Measurements from ENCODE around the gene GDI2.

DNA sequence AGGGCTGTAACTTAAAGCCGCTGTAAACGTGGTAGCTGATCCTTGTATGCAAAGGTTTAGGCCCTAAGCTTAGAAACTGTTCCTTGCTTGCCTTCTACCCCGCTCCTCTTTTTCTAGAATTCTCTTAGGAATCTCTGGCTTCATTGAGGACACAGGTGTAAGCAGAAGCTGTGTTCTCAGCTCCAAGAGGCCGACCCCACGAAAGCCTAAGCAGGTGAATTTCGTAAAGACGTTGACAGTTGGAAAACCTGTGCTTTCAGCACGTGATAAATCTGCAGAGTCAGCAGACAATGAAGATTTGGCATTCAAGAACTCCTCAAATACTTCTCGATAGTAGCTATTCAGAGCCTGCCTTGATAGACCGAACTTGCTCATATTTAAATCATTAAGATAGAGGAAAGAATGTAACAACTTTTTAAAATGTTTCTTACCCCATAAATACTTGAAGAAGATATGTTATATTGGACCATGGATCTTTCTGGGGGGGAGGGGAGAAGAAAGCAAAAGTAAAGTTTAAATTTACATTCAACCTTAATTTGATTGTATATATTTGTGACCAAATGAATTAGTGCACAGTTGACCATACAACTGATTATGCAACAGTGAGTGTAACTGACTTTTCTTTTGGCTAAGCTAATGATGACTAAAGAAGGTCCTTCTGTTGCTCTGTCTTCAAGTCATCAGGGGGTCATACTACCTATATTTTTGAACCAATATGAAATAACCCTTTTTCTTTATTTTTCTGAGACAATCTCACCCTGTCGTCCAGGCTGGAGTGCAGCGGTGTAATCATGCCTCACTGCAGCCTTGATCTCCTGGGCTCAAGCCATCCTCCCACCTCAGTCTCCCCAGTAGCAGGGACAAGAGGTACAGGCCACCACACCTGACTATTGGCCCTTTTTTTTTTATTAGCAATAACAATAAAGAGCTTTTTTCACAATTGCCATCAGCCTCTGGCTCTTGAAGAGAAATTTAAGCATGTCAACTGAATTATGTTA lies 1.2 kb upstream of the GDI2 start:
- TF ChIP-seq CTCF (IDR thresholded peaks at IDR 0.05; ENCODE audit: low read length) (no peak), EZH2 (IDR thresholded peaks at IDR 0.05; ENCODE audit: borderline replicate concordance, low read length) (no peak)
